Panc1 (cell line): Measurements from ENCODE around the gene TEX264. TPM values are rescaled to one million over a fixed set of nuclear protein-coding genes. Genes with fewer than 3 reads are reported as not detected.

Experiments used
- ATAC-seq: fragments of 200-7000 bp; cut with Tn5 transposase; 2 replicates; pipeline ENCODE4 v1.9.1; 2020; ENCODE audit warnings: mild to moderate bottlenecking, moderate library complexity
- BruUV-seq: library from RNA; stranded (reverse); fragments of 400-500 nt; replicated peaks from 2 replicates; lab custom pipeline; 2021; lab: Mats Ljungman, UMichigan
- CTCF ChIA-PET: fragments of 300-600 bp; sonication (Branson Sonifier 250); formaldehyde crosslinking; loops from one replicate; lab custom pipeline; 2022; ENCODE audit warnings: antibody characterized with exemption; lab: Charles Lee
- POLR2A ChIA-PET: fragments of 300-600 bp; sonication (Branson Sonifier 250); formaldehyde crosslinking; loops from one replicate; lab custom pipeline; 2022; ENCODE audit warnings: antibody characterized with exemption; lab: Charles Lee
- DNase-seq: peaks from one replicate; pipeline ENCODE4 v3.0.0-alpha.2; 2010; ENCODE audit warnings: low read depth, low spot score
- H3K27ac ChIP-seq: 2 replicates; pipeline ENCODE4 v1.5.1; 2011; ENCODE audit warnings: mild to moderate bottlenecking, low read length, inconsistent platforms
- H3K27me3 ChIP-seq: fragments of 200-500 bp; sonication (Bioruptor generic); 2 replicates; pipeline ENCODE4 v1.6.0; 2014; ENCODE audit warnings: low read length, inconsistent platforms; ENCODE audit not compliant: control insufficient read depth, insufficient read depth
- H3K36me3 ChIP-seq: fragments of 200-500 bp; sonication (Bioruptor generic); 2 replicates; pipeline ENCODE4 v1.5.1; 2014; ENCODE audit warnings: inconsistent platforms, mild to moderate bottlenecking, low read length, moderate library complexity; ENCODE audit not compliant: control insufficient read depth, insufficient read depth
- H3K4me1 ChIP-seq: 2 replicates; pipeline ENCODE4 v1.5.1; 2011; ENCODE audit warnings: inconsistent platforms, mild to moderate bottlenecking, low read length, moderate library complexity; ENCODE audit not compliant: control insufficient read depth, insufficient read depth
- H3K4me3 ChIP-seq, 2 experiments: 2 replicates each; pipeline ENCODE4 v1.5.1; 2011 to 2012; ENCODE audit warnings: low read depth in 2 of 2, low read length in 2 of 2, mild to moderate bottlenecking in 2 of 2, inconsistent platforms in 1 of 2, moderate library complexity in 1 of 2
- H3K9me3 ChIP-seq: fragments of 200-500 bp; sonication (Bioruptor generic); 2 replicates; pipeline ENCODE4 v1.5.1; 2014; ENCODE audit warnings: low read depth, mild to moderate bottlenecking, inconsistent platforms, low read length, moderate library complexity; ENCODE audit not compliant: control insufficient read depth, insufficient read depth
- POLR2AphosphoS5 ChIP-seq: IDR thresholded peaks from 2 replicates; pipeline ENCODE4 v1.6.1; 2012; ENCODE audit warnings: mild to moderate bottlenecking, low read depth, low read length, moderate library complexity
- REST ChIP-seq, 2 experiments: IDR thresholded peaks; 2 replicates each; pipeline ENCODE4 v1.6.1; 2011 to 2012; ENCODE audit warnings: low read depth in 2 of 2, control low read depth in 1 of 2, low read length in 1 of 2, mild to moderate bottlenecking in 1 of 2, moderate library complexity in 1 of 2; ENCODE audit not compliant: insufficient read depth in 1 of 2
- SIN3A ChIP-seq: IDR thresholded peaks from 2 replicates; pipeline ENCODE4 v1.6.1; 2012; ENCODE audit warnings: low read depth, mild to moderate bottlenecking, low read length, moderate library complexity, borderline replicate concordance; ENCODE audit not compliant: insufficient read depth
- TCF7L2 ChIP-seq: IDR thresholded peaks from 2 replicates; pipeline ENCODE4 v1.6.1; 2011; ENCODE audit warnings: mild to moderate bottlenecking, low read depth, low read length, inconsistent platforms
- in situ Hi-C: cut with HindIII; loops from 2 replicates; pipeline ENCODE4 v1.10.0; 2016; ENCODE audit warnings: low sequenced_read_pairs, low pct_unique_long_range_greater_than_20kb
- intact Hi-C: fragments of 100-400 bp; cut with micrococcal nuclease; formaldehyde crosslinking; loops from one replicate; pipeline ENCODE4 v1.10.0; 2022; ENCODE audit not compliant: unreplicated experiment
- total RNA-seq: library from RNA; stranded (reverse); gene quantifications from one replicate; pipeline ENCODE4 v1.2.1, GENCODE V29; 2021; ENCODE audit not compliant: unreplicated experiment
- TF ChIP-seq, protein P1 (sequence below): fragments of 450-650 bp; IDR thresholded peaks from 2 replicates; pipeline ENCODE4 v1.5.1; 2017; ENCODE audit warnings: mild to moderate bottlenecking

TEX264 gene
- total RNA-seq, 1 experiment from 2014 or later: 45.8 TPM

- no peak overlapping the region for H3K4me3 ChIP-seq
- H3K4me1 ChIP-seq: no peaks in the 10 kb centered on the region
- ChIA-PET CTCF (no interaction called here), POLR2A (no interaction called here)
- no peaks in the 10 kb centered on the region; the same call in 1 of the 2 replicates for H3K27me3 ChIP-seq
- no peak overlapping the region for H3K27ac ChIP-seq
- in situ Hi-C loops: no loop called here
- no peak for ATAC-seq
- intact Hi-C loops: no loop called here
- H3K36me3 ChIP-seq: no peaks in the 10 kb centered on the region
- DNase-seq: no peak
- H3K9me3 ChIP-seq: no peaks in the 10 kb centered on the region
- BruUV-seq: no TSS peak
- TF ChIP-seq REST (IDR thresholded peaks at IDR 0.05; ENCODE audit: insufficient read depth in 1 of 2, low read depth in 2 of 2, low read length in 1 of 2) (no peak), SIN3A (no peak), POLR2AphosphoS5 (no peak), TCF7L2 (no peak)
- TF ChIP-seq, protein P1, sequence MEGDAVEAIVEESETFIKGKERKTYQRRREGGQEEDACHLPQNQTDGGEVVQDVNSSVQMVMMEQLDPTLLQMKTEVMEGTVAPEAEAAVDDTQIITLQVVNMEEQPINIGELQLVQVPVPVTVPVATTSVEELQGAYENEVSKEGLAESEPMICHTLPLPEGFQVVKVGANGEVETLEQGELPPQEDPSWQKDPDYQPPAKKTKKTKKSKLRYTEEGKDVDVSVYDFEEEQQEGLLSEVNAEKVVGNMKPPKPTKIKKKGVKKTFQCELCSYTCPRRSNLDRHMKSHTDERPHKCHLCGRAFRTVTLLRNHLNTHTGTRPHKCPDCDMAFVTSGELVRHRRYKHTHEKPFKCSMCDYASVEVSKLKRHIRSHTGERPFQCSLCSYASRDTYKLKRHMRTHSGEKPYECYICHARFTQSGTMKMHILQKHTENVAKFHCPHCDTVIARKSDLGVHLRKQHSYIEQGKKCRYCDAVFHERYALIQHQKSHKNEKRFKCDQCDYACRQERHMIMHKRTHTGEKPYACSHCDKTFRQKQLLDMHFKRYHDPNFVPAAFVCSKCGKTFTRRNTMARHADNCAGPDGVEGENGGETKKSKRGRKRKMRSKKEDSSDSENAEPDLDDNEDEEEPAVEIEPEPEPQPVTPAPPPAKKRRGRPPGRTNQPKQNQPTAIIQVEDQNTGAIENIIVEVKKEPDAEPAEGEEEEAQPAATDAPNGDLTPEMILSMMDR: no peak
Observed at GRCh38 chr3:51712963-51713362, 41.9 kb downstream of the TEX264 start.

GRCh38 chr3:51715231-51715976 is 44.4 kb downstream of the TEX264 start:
- CTCF ChIA-PET: no interaction called here
- H3K4me3 ChIP-seq: no peak overlapping the region
- ATAC-seq (no peak), DNase-seq (no peak)
- H3K9me3 ChIP-seq: no peaks in the 10 kb centered on the region
- no peaks in the 10 kb centered on the region for H3K36me3 ChIP-seq
- TF ChIP-seq SIN3A (no peak), TCF7L2 (no peak), REST (IDR thresholded peaks at IDR 0.05; ENCODE audit: insufficient read depth in 1 of 2, low read depth in 2 of 2, low read length in 1 of 2) (no peak), POLR2AphosphoS5 (no peak)
- TF ChIP-seq, protein P1: no peak
- no peak overlapping the region for H3K27ac ChIP-seq
- H3K4me1 ChIP-seq: no peaks in the 10 kb centered on the region
- no TSS peak for BruUV-seq
- intact Hi-C loops (loop anchor here (5.0 kb wide), 1 partner anchor 87 kb away; no protein-coding TSS in a partner anchor), in situ Hi-C loops (no loop called here)
- POLR2A ChIA-PET: no interaction called here
- H3K27me3 ChIP-seq: no peaks in the 10 kb centered on the region
